NCI-H1930 (cell line): ENCODE results near the gene FRG2B.
"Not testable (repeated sequence)": the region's sequence is repeated elsewhere in the genome, so short reads cannot be mapped to it uniquely, and the experiment has no call there.

ENCODE experiments used
- DNase-seq, 2 experiments: peaks; one replicate each; lab custom pipeline; 2025; lab: John Stamatoyannopoulos, UW

The FRG2B gene

DNA sequence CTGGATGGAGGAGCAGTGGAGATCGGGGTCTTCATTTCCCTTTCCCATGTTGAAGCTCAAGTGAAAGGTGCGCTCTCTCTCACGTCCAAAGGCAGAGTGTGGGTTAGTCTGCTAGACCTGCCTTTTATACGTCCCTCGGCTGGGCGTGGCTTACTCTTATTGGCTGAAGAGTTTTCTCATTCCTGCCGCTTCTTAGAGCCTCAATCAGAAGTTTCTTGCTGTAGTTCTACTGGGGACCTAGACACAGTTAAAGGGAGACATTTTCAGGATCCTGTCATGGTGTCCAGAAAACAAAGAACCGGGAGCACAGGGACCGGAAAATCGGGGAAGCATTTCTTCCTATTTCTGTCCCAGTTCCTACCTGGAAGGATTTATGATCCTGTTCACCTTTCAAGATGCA, at the start of gene FRG2B:
FRG2B (minus strand) TSS at position 101 of the 400 bp plus-strand sequence; CDS start at position 48, 53 bp downstream.
- DNase-seq: not testable (repeated sequence)

DNA sequence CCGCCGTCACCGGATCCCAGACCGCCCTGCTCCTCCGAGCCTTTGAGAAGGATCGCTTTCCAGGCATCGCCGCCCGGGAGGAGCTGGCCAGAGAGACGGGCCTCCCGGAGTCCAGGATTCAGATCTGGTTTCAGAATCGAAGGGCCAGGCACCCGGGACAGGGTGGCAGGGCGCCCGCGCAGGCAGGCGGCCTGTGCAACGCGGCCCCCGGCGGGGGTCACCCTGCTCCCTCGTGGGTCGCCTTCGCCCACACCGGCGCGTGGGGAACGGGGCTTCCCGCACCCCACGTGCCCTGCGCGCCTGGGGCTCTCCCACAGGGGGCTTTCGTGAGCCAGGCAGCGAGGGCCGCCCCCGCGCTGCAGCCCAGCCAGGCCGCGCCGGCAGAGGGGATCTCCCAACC, 40.9 kb upstream of the FRG2B start:
- not testable (repeated sequence) for DNase-seq

GRCh38 chr10:133663544-133664160, 37.1 kb upstream of the FRG2B start:
- not testable (repeated sequence) for DNase-seq

GRCh38 chr10:133661122-133661521, 34.5 kb upstream of the FRG2B start:
- not testable (repeated sequence) for DNase-seq

- DNase-seq: not testable (repeated sequence)
These were observed 33.9 kb upstream of the FRG2B start for GRCh38 chr10:133660516-133660915.

DNA sequence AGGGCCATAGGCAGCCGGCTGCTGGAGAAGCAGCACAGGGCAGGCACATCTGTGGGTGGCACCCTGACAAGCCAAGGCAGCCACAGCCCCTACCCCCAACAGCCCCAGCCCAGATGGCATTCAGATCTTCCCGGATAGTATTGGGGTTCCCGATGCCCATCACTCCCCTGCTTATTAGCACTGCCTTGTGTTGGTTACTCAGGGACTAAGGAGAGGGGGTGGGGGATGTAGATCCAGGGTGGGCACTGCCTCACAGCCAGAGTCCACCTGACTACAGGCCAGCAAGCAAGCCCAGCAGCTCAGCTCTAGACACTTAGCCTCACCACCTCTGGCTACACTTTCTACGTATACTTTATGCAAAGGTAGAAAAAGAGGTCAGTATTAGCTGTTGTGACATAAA, 30.7 kb upstream of the FRG2B start:
- DNase-seq: not testable (repeated sequence)

DNA sequence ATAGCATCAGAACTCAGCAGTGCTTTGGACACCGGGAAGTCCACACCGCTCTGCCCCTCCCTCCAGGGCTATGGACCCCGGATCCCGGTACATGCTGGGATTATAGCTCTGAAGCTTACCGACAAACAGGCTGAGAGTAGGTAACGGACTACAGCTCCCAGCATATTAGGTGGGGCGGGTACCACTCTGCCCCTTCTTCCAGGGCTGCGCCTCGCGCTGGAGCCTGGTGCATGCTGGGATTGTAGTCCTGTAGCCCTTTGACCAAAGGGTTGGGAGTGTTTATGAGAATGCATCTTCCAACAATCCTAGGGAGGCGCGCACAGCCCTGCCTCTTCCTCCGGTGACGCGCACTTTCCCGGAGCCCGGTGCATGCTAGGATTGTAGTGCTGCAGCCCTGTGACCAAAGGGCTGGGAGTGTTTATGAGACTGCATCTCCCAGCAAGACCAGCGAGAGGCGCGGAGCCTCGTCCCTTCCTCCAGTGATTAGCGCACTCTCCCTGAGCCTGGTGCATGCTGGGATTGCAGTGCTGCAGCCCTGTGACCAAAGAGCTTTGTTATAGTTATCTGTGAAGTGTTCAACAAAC, 22.4 kb upstream of the FRG2B start:
- not testable (repeated sequence) for DNase-seq

- DNase-seq: not testable (repeated sequence)
These were observed 20.6 kb upstream of the FRG2B start for GRCh38 chr10:133647075-133647748.

GRCh38 chr10:133637846-133638235, 11.2 kb upstream of the FRG2B start:
- DNase-seq: not testable (repeated sequence)

GRCh38 chr10:133637202-133637845, 10.7 kb upstream of the FRG2B start:
- not testable (repeated sequence) for DNase-seq

- not testable (repeated sequence) for DNase-seq
These were observed 4.2 kb upstream of the FRG2B start for GRCh38 chr10:133630723-133631249.

DNA sequence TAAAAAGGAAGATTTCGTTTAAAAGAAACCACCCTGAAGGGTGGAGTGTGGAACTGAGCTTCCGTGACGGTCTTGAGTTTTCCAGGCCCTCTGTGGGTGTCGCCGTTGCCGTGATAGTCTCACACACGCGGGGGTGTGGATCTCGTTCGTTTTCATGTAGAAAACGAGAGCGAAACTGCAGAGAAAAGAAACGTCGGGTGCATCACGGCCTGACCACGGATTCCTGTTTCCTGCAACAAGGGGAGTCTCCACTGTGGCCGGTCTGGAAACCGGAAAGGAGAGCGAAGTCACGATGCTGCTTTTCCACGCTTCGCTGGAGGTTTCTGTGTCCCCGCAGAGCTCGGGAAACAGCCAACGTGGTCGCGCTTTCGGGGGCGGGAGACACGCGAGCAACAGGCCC, 4.1 kb downstream of the FRG2B start:
- not testable (repeated sequence) for DNase-seq

GRCh38 chr10:133618851-133619250, 7.7 kb downstream of the FRG2B start:
- DNase-seq: no peak

DNA sequence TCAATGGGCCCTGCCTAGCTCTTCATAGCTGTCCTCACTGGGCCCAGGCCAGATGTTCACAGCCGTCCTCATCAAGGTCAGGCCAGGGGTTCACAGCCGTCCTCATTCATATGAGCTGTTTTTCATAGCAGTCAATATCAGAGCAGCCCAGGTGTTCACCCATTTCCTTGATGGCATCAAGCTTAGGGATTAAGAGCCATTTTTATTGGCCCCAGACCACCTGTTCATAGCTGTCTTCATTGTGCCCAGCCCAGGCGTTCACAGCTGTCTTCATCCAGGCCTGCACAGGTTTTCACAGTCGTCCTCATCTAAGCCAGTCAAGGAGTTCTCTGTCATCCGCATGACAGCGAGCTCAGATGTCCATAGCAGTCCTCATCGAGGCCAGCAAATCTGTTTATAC, 9.4 kb downstream of the FRG2B start:
- DNase-seq: no peak

DNA sequence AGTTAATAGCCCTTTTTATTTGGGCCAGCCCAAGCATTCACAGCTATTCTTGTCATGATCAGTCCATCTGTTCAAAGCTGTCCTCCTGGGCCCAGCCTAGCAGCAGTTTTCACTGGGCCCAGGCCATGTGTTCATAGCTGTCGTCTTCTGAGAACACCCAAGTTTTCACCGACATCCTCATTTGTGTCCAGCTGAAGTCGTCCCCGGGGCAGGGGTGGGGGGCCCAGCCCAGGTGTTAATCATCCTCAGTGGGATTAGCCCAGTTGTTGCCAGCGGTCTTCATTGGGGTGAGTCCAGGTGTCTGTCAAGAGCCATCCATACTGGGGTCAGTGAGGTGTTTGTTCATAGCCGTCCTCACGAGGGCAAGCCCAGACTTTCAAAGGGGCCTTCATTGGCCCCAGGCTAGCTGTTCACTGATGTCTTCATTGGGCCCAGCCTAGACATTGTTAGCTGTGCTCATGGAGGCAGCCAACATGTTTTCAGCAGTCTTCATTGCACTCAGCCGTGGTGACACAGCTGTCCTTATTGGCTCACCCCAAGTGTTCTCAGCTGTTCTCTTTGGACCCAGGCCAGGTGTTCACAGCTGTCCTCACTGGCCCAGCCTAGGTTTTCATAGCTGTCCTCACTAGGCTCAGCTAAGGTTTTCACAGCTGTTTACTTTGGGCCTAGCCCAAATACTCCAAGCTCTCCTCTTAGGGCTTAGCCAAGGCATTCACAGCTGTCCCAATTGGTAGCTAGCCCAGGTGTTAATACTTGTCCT, 10.0 kb downstream of the FRG2B start:
- no peak for DNase-seq

DNA sequence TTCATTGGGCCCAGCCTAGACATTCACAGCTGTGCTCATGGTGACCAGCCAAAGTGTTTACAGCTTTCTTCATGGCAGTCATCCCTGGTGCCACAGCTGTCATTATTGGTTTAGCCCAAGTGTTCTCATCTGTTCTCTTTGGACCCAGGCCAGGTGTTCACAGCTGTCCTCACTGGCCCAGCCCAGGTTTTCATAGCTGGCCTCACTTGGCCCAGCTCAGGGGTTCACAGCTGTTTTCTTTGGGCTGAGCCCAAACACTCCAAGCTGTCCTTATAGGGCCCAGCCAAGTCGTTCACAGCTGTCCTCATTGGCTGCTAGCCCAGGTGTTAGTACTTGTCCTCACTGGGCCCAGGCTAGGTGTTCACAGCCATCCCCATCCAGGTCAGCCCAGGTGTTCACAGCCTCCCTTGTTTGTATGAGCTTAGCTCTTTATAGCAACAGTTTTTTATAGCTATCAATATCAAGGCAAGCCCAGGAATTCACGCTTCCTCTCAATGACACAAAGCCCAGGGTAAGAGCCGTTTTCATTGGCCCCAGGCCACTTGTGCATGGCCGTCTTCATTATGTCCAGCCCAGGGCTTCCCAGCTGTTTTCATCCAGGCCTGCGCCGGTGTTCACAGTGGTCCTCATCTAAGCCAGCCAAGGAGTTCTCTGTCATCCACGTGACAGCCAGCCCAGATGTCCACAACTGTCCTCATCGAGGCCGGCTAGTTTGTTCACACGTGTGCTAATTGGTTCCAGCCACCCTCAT, 11.6 kb downstream of the FRG2B start:
- no peak for DNase-seq

- no peak for DNase-seq
These were observed 12.9 kb downstream of the FRG2B start for GRCh38 chr10:133613699-133614098.

DNA sequence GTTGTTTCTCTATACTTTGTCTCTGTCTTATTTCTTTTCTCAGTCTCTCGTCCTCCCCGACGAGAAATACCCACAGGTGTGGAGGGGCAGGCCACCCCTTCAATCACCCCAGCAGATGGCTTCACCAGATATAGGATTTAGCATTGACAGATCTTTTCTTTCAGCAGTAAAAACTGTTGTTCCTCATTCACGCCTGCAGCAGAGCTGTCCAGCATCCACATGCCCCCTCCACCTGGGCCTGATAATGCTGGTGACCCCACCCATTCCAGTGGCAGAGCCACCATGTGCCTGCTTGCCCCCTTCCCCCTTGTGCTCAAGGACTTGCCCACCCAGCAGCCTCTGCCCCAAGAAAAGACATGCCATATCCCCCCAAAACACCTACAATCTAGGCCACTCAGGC, 15.5 kb downstream of the FRG2B start:
- DNase-seq: no peak

- DNase-seq: peak in 1 of 2 experiments; percentile 19
These were observed 17.7 kb downstream of the FRG2B start for GRCh38 chr10:133608855-133609254.

DNA sequence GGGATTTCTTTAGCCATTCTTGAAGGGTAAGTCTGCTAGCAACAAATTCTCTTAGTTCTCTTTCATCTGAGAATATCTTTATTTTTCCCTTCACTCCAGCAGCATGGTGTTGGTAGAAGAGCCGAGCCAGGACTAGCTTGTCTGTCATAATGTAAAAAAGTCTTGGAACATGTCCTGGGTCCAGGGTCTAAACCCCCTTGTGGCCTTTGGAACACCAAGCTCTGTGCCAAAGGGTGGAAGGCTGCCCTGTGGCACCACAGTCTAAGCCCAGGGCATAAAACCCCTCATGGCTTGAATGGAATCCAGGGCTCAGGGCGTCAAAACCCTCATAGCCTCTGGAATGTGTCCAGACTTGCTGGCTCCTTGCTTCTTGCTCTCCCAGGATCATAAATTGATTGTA, 23.2 kb downstream of the FRG2B start:
- DNase-seq: not testable (repeated sequence)

GRCh38 chr10:133600657-133601056, 25.9 kb downstream of the FRG2B start:
- DNase-seq: no peak
